Measurements from ENCODE around the gene PGLYRP1.

The PGLYRP1 gene

DNA sequence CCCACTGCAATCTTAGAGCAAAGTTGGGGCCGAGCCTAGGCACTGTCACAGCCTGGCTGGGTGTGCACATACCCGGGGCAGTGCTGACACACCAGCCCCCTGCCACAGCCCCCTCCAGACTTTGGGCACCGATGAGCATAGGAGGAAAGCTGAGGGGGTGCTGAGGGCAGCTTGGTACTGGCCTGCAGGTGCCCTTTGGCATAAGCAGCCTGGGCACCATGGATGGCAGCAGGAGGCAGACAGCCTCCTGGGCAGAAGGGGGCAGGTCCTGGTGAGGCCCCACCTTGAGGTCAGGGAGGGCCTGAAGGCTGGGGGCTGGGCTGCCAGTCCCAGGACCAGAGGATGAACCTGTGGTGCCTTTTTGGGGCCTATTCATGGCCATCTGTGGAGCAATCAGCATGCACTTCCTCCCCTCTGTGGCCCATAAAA is 9.8 kb upstream of the PGLYRP1 start:
- no peak for DNase-seq (ENCODE audit: low read depth in 2 of 2)

GRCh38 chr19:46031781-46032596 is 9.1 kb upstream of the PGLYRP1 start:
- DNase-seq (ENCODE audit: low read depth in 2 of 2) = no peak

DNA sequence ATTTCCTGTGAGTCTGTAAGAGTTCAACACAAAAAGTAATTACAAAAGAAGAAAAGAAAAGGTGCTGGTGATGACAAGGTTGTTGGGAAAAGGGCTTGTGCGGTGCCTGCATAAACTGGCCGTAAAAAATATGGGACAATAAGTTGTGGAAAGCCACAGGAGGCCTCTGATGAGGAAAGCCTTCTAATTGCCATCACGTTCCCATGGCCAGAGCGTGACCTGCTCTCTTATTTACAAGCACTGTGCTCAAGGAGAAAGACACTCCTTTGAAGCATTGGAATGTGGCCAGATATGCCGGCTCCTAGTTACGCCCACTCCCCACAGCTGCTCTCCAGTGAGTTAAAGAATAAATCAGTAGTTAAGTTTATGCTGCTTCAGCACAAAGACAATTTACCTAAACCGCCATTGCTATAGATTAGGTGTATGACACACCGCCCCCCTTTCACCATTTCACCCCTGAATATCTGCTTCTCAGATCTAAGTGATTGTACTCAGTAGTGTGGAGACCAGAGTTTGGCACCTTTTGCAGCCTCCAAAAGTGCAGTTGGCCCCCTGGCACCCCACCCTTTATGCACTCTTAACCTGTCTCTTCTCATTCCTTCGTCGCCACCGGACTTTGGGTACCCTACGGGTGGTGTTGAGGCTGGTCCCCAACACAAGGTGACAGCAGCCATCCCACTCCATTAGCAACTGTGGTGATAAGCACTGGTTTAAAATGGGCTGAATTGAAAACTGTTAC is 8.1 kb upstream of the PGLYRP1 start:
- no peak for DNase-seq (ENCODE audit: low read depth in 2 of 2)

DNA sequence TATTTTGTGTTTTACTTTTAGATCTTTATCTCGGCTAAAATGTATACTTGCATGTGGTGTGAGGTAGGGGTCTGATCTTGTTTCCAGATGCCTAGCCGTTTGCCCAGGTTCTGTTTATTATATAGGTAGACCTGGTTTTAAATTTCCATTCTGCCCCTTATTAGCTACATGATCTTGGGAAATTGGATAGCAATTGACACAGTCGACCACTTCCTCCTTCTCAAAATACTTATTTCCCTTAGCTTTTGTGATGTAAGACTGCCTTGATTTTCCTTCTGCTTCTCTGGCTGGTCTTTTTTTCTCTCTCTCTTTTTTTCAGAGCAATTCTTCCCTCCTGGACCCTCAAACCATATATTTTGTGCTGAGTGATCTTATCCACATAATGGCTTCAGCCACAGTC is 3.0 kb upstream of the PGLYRP1 start:
- DNase-seq (ENCODE audit: low read depth in 2 of 2) = no peak

- no peak for DNase-seq (ENCODE audit: low read depth in 2 of 2)
Measured at GRCh38 chr19:46023311-46023779, 492 bp upstream of the PGLYRP1 start.

DNA sequence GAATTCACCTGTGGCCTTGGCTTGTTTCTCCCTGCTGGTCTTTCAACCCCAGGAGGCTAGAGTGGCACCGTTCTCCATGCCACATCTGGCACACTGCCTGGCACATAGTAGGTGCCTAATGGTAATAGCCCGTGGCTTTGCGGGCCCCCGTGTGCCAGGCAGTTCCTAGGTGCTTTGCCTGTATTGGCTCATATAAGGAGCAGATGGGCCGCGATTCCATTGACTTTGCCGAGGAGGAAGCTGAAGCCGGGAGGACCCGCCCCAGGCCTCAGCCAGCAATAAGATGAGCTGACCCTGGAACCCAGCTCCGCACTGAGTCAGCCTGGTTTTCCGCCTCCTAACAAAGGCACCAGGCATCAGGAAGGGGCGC is 807 bp downstream of the PGLYRP1 start:
- no peak for DNase-seq (ENCODE audit: low read depth in 2 of 2)

DNA sequence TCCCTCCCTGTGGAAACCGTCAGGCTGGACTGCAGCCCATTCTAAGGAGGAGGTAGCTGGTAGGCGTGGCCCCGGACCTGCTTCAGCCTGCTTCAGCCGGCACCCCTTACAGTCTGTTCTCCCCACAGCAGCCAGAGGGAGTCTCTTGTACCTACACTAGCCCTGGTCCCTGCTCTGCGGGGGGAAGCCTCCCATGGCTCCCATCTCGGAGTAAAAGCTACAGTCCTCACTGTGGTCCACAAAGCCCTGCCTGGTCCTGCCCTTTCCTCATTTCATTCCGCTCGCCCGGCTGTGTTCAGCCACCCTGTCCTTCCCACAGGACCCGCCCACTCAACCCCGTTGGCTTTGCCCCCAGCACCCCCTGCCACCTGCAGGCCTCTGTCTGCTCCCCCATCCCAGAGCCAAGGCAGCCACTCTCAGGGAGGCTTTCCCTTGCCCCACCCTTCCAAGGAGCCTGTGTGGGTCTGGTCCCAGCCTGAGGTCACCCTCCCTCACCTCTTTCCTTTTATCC is 1.3 kb downstream of the PGLYRP1 start:
- DNase-seq (ENCODE audit: low read depth in 2 of 2) = no peak

GRCh38 chr19:46020819-46021125 is 2.1 kb downstream of the PGLYRP1 start:
- no peak for DNase-seq (ENCODE audit: low read depth in 2 of 2)

GRCh38 chr19:46019270-46019669 is 3.6 kb downstream of the PGLYRP1 start:
- DNase-seq (ENCODE audit: low read depth in 2 of 2) = no peak

- DNase-seq (ENCODE audit: low read depth in 2 of 2) = no peak
Measured at GRCh38 chr19:46018729-46019251, 4.1 kb downstream of the PGLYRP1 start.

- DNase-seq (ENCODE audit: low read depth in 2 of 2) = no peak
Measured at GRCh38 chr19:46017874-46018675, 4.8 kb downstream of the PGLYRP1 start.

DNA sequence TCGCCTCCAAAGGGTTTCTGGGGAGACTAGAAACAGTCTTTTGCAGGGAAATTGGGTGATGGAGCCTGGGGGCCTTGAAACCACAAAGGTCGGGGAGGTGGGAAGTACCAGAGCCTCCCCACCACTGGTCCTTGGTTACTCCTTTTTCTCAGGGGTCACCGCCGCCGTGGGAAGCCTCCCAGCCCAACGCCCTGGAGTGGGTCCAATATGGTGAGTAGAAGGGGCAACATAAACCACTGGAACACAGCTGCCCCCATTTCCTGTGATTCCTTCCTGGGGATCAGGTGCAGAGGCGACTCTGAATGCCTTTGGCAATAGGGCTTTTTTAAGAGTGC is 5.8 kb downstream of the PGLYRP1 start:
- no peak for DNase-seq (ENCODE audit: low read depth in 2 of 2)

- DNase-seq (ENCODE audit: low read depth in 2 of 2) = peak; percentile 73 to 80
Measured at GRCh38 chr19:46016426-46017094, 6.3 kb downstream of the PGLYRP1 start.

DNA sequence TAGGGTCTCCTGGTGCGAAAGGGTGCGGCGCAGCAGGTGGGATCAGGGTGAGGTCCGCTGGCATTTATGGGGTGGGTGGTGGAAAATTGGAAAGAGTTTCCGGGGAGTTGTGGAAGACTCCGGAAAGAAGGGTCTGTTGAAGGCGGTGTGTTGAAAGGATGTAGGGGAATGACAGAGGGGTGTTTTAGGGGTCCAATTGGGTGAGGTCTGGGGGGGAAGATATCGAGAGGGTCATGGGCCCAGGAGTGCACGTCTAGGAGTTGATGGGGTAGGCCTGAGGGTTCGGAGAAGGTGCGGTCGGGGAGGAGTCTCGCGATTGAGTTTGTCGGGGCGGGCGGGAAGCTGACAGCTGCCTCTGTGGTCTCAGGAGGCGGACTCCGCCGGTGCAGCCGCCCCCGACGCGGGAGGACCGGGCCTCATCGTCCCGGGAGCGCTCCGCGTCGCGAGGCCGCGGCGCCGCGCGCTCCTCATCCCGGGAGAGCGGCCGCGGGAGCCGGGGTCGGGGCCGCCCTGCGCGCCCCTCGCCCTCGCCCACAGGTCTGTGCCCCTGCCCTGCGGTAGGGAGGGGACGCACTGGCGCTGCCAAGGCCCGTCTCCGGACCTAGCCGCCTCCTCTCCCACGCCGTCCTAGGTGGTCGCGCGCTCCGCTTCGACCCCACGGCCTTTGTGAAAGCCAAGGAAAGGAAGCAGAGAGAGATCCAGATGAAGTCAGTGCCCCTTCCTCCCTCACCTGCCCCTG is 7.0 kb downstream of the PGLYRP1 start:
- DNase-seq (ENCODE audit: low read depth in 2 of 2) = peak in 1 of 2 donors; percentile 15

DNA sequence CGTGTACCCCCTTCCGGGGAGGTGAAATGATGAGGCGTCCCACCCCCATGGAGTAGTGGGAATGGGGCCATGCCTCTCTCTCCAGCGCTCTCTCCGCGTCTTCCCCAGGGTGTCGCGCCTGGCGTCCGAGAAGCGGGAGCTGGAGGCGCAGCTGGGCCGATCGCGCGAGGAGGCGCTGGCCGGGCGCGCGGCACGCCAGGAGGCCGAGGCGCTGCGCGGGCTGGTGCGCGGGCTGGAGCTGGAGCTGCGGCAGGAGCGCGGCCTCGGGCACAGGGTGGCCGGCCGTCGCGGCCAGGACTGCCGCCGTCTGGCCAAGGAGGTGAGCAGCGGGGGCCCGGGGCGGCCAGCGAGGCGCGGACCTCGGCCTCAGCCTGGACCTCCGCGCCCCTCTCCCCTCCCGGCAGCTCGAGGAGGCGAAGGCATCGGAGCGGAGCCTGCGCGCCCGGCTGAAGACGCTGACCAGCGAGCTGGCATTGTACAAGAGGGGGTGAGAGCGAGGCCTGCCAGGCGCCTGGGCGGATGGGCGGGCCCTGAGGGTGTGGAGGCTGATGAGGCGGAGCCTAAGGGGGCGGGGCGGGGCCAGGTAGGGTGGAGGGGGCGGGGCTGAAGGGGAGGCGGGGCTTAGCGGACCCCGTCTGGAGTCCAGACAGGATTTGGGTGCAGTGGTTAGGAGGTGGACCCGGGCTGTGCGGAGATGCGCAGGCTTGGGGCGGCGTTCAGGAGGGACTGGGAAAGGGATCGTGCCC is 7.7 kb downstream of the PGLYRP1 start:
- DNase-seq (ENCODE audit: low read depth in 2 of 2) = peak; percentile 62 to 66

DNA sequence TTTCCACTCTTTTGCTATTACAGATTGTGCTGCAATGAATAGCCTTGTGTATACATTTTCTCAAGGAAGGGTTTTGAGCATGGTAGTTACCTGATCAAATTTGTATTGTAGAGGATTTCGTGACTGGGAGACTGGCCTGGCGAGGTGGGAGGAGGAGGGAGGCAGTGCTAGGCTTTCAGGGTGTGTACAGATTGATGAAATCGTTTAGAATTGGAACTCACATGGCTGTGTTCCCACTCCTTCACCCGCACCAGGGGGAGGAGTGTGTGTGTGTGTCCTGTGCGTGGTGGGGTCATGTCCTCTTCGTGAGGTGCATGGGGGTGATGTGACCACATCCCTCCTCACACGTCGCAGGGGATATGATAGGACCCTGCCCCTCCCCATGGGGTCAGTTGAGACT is 8.3 kb downstream of the PGLYRP1 start:
- DNase-seq (ENCODE audit: low read depth in 2 of 2) = no peak

- peak; percentile 60 to 62 for DNase-seq (ENCODE audit: low read depth in 2 of 2)
Measured at GRCh38 chr19:46009530-46010510, 13.0 kb downstream of the PGLYRP1 start.

GRCh38 chr19:46006411-46006810 is 16.4 kb downstream of the PGLYRP1 start:
- no peak for DNase-seq (ENCODE audit: low read depth in 2 of 2)

Data from stimulated activated CD4-positive, alpha-beta T cell treated with anti-CD3 and anti-CD28 coated beads, Interleukin-1b, Interleukin-23, amount 100 ng/mL, for 4 hours (primary cell).